Measurements from ENCODE around the gene HSP90B1. TPM values are rescaled to one million over a fixed set of nuclear protein-coding genes. Genes with fewer than 3 reads are reported as not detected.

The HSP90B1 gene
- 449 and 528 TPM in 2 replicates for total RNA-seq

DNA sequence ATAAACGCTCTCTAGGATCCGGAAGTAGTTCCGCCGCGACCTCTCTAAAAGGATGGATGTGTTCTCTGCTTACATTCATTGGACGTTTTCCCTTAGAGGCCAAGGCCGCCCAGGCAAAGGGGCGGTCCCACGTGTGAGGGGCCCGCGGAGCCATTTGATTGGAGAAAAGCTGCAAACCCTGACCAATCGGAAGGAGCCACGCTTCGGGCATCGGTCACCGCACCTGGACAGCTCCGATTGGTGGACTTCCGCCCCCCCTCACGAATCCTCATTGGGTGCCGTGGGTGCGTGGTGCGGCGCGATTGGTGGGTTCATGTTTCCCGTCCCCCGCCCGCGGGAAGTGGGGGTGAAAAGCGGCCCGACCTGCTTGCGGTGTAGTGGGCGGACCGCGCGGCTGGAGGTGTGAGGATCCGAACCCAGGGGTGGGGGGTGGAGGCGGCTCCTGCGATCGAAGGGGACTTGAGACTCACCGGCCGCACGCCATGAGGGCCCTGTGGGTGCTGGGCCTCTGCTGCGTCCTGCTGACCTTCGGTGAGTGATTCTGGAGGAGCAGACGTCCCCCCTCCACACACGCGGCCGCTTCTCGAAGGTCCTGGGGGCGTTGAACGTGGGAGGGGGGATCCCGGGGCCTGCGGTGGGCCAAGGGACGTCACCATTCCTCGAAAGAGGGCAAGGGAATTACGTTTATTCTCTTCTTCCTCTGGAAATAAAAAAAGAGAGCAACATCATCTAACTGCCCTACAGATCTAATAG is at the start of gene HSP90B1:
Gene HSP90B1 (plus strand): TSS at position 377 of the 753 bp plus-strand sequence. CDS start 106 bp downstream, at position 483.

DNA sequence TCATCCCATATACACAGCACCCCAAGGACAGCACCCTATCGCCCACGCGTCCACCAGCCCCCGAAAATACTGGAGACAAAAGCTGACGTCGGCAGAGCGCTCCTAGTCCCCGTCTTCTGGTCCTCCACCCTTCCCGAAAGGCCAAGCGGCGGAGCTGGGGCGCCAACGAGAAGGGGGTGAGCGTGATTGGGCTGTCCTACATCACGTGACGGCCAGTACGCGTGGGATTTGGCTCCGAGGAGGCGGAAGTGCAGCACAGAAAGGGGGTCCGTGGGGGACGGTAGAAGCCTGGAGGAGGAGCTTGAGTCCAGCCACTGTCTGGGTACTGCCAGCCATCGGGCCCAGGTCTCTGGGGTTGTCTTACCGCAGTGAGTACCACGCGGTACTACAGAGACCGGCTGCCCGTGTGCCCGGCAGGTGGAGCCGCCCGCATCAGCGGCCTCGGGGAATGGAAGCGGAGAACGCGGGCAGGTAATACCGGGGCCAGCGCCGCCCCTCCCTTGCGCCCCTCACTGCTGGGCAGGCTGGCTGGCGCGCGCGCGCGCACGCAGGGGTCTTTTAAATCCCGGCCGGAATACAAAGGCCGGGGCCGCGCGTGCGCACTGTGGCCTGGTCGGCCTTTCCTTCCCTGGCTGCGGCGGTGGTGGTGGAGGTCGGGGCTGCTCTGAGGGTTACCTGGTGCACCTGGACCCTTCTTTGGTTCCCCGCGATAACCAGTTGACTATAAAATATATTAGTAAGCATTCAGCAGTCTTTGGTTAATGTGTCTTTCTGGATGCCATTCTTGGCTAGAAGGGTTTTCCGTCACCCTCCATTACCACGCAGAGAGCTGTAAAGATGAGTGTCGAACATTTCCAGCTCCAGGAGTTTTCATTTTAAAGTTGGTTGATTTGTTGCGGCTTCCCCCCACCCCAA is 35.6 kb downstream of the HSP90B1 start, which contains the start of gene TDG:
Gene TDG (plus strand): TSS at position 283 of the 915 bp plus-strand sequence. CDS start 166 bp downstream, at position 449.

Other genes starting within 250 kb of the HSP90B1 start
- 8.0 and 9.5 TPM in 2 replicates for gene NT5DC3, start 89.2 kb upstream of the HSP90B1 start, total RNA-seq
- 25.8 and 32.2 TPM in 2 replicates for gene TDG, start 35.5 kb downstream of the HSP90B1 start, total RNA-seq
- 1.5 and 1.6 TPM in 2 replicates for gene GLT8D2, start 119.8 kb downstream of the HSP90B1 start, total RNA-seq
- 4.0 and 6.4 TPM in 2 replicates for gene HCFC2, start 134.1 kb downstream of the HSP90B1 start, total RNA-seq
- 7.0 and 9.9 TPM in 2 replicates for gene NFYB, start 207.8 kb downstream of the HSP90B1 start, total RNA-seq